NCI-H2227 (cell line): ENCODE measurements around the gene VPS39.
A peak's percentile ranks its signal among the peaks of the same experiment; 100 is the strongest.

Source experiments
- DNase-seq: peaks from one replicate; lab custom pipeline; 2025; ENCODE audit not compliant: unreplicated experiment; lab: John Stamatoyannopoulos, UW

Gene VPS39

DNA sequence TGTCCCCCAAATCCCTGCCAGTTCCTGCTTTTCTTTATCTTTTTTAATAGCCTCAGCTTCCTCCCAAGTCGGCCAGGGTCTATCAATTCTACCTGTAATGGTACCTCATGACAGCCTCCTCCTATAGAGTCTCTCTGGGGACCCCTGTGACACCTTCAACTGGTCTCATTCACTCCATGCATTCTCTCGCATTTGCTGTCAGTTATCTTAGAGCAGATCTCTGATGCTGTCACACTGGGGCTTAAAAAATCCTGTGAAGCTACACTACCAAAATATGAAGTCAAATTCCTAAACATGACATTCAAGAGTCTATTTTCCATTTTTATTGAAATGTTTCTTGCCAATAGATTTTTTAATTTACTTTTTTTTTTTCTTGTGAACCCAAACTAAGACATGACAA, 5.5 kb downstream of the VPS39 start:
- DNase-seq, result no peak

DNA sequence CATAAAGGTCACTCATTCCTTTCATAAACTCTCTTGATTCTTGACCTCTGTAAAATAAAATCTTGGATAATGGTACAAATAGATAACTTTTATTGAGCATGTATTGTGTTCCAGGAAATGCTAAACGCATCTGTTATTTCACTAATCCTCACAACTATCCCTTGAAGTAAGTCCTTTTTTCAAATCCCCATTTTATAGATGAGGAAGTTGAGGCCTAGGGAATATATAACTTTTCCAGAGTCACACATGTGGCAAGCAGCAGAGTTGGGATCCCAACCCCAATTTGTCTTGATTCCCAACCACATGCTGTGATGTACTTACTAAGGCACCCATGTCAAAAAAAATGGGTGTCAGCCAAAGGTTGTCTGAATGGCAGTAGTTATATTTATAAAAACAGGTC, 6.3 kb downstream of the VPS39 start:
- DNase-seq, result no peak

DNA sequence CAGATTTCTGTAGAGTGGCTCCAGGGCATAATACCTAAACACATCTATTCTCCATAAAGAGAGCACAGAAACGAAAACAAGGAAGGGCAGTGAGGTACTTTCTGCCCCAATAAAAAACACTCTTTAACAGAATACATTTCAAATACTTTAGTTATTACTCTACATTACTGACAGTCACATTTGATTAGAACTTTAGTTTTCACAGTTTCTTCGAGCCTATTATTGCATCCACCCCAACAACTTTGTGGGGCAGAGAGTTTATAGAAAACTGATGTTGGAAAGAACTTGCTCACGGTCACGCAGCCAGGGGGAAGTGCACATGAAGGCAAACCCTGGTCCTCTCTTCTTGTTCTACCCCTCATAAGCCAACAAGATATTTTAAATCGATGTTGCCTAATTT, 9.0 kb downstream of the VPS39 start:
- no peak for DNase-seq

DNA sequence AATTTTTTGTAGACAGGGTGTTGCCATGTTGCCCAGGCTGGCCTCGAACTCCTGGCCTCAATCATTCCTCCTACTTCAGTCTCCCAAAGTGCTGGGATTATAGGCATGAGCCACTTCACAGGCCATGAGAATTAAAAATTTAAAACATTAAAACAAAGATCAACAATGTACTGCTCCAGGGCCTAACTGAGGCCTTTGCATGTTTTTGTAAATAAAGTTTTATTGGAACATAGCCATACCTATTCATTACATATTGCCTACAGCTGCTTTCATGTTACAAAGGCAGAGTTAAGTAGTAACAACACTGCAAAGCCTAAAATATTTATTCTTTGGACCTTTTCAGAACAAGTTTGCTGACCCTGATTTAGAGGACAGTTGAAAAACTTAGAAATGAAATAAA, 9.6 kb downstream of the VPS39 start:
- no peak for DNase-seq

DNA sequence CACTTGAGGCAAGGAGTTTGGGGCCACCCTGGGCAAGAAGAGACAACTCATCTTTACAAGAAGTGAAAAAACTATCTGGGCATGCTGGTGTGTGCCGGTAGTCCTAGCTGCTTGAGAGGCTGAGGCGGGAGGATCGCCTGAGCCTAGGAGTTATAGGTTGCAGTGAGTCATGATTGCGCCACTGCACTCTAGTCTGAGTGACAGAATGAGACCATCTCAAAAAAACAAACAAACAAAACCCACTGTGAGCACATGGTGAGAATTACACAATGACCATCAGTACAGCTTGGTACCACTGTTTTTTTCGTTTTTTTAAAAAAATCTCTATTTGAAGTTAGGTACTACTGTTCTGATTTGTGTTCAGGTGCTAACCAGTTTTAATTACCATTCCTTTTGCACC, 13.6 kb downstream of the VPS39 start:
- DNase-seq, result no peak

DNA sequence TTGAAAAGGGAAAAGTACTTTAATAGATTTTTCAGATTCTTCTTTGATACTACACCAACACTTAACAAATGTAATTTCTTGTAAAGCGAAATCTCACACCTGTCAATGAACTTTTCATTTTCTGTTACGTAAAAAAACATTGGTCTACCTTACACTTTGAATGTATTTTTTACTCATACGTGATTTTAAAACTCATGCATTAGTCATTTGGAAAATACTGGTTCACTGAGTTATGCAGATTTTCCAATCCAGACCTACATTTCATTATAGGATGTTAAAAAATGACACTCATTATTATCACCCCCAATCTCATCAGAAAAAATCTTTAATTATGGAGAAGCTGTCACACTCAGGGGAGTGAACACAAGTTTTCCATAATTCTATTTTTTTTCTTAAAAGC, 14.7 kb downstream of the VPS39 start:
- DNase-seq, result no peak

DNA sequence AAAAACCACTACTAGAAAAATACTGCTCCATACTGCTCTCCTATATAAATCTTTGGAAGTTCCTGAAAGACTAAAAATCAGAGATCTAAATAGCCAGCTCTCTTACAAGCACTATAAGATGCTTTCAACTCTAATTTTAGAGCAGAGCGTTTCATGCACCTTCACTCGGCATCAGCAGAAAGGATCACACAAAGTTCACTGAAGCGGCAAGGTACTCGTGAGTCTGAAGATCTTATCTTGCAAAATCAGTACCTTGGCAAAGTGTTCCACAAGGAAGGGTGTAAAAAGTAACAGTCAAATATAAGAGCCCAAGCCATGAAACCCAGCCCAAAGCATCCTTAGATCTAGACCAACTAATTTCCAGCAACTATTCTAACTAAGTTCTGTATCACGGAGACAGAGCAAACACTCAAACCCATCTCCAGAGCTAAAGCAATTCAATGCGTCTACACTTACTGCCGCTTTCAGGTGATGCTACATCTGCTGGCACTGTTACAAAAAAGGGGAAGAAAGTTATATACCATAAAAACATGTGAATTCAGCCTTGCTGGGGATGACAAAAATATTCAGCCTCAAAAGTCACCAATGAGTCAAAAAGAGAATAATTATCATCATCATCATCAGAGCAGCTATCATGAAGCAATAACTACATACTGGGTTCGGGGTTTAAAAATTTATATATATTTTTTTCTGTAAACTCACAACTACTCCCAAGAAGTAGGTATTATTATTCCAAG, 16.3 kb downstream of the VPS39 start:
- DNase-seq, result no peak

DNA sequence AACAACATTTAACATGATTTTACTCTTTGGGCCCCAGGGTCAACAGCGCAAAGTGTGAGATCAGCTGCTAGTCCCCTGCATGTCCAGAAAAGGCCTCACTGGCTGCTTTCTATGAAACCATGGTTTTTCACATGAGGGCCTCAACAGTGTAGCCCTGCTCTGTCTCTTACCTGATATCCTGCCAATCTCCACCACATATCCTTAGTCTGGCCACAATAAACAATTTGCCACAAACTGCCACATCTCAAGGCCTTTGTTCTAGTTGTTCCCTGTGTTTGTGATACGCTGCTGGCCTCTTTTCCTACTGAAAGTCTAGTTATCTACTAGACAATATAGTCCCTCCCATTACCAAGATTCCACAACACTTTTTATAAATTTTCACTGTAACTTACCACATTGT, 17.7 kb downstream of the VPS39 start:
- DNase-seq, result no peak

DNA sequence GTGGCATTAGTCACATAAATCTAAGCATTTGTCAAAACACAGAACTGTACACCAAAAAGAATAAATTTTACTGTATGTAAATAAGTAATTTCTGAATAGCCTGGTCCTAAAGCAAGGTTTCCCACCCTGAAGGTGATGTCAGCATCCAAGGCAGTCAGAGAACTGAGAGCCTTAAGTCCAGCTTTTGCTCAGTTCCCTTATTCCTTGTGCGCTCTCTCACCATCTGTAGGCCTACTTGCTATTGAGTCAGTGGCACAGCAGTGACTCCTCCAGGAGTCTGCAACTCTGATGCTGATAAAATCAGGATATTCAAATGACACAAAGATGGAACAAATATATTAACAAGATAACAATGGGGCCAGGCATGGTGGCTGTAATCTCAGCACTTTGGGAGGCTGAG, 22.3 kb downstream of the VPS39 start:
- no peak for DNase-seq

DNA sequence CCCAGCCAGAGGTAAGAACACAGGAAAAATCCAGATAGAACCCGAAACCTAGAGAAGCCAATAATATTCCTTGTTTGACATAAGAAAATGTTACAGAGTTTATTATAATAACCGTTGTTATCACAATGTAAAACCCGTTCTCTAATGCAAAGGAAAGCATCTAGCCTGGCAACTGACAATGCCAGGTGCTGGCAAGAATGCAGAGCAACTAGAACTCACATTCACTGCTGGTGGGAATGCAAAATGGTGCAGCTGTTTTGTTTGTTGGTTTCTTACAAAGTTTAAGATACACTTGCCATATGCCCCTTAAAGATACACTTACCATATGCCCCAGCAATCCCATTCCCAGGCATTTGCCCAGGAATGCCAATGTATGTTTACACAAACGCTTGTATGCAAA, 23.4 kb downstream of the VPS39 start:
- no peak for DNase-seq

DNA sequence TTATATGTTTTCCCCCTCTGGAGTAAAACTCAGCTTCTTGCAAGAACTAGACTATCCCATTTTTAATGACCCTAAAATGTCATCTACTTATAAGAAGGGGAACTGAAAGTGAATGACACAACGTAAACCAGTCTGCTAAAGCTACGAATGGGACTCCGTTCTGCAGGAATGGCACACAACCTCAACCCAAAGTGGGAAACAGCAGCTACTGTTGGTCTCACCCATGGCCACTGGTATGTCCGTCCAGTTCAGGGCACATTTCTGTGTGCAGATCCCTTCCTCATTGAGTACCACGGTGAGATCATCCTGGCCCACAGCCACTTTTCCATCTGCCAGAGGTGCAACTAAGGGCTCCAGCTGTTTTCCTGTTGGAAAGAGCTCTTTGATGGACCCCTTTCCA, 23.8 kb downstream of the VPS39 start:
- no peak for DNase-seq

DNA sequence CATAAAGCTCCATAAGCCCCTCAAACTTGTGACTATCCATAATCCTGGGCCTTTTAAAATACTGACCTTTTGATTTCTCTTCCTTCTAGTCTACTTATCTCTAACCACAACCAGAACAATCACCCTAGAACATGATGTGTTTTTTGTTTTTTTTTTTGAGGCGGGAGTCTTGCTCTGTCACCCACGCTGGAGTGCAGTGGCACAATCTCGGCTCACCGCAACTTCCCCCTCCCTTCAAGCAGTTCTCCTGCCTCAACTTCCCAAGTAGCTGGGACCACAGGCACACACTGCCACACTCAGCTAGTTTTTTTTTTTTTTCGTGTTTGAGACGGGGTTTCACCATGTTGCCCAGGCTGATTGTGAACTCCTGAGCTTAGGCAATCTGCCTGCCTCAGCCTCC, 25.1 kb downstream of the VPS39 start:
- DNase-seq, result no peak

DNA sequence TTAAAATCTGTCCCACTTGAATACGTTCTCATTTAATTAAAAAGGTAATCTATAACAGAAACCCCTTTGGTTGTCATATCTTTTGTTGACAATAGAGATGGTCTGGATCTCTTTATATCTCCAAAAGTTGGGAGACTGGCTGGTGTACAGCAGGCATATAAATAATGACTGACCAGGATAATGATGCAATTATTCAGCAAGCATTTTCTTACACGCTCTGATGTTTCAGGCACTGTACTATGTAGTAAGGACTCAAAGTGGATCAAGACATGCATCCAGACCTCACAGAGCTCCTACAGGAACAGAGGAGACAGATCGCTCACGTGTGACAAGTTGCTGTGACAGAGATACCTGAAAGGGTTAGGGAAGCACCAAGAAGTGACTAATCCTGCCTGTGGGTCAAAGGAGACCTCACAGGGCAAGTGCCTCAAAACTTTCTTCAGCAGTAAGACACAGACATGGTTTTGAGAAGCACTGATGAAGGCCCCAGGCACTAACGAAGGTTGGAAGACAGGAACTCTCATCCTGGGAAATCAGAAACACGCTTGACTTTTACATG, 25.7 kb downstream of the VPS39 start:
- DNase-seq, result no peak

DNA sequence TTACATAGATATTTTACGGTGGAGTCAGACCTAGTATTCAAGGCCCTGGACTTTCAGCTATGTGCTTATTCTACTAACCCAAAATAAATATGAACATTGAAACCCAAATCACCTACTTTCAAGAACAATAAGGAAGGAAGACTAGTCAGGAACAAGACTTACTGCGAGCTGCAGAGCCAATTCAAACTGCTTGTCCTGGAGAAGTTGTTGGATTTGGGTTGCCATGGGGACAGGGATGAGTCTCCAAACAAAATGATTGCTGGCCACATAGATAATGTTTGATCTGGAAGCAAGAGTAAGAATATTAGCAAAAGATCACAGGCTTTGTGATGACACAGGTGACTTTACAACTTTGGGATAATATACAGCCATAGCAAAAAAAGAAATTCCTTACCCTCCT, 30.0 kb downstream of the VPS39 start:
- no peak for DNase-seq

DNA sequence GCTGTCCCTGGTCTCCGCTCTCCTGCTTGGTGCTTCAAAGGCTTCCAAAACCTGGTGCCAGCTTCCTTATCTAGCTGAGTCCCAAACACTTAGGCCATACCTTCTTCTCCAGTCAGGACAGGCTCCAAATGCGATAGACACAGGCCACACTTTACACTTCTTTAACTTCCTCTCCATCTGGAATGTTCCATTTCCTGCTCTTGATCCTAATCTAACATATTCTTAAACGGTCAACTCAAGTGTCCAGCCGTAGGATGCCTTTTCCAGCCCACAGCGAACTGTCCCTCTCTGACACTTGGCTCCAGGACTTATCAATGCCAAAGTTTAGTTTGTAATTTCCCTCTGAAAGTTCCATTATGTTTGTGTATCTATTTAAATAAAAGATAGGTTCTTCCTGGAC, 32.4 kb downstream of the VPS39 start:
- no peak for DNase-seq

DNA sequence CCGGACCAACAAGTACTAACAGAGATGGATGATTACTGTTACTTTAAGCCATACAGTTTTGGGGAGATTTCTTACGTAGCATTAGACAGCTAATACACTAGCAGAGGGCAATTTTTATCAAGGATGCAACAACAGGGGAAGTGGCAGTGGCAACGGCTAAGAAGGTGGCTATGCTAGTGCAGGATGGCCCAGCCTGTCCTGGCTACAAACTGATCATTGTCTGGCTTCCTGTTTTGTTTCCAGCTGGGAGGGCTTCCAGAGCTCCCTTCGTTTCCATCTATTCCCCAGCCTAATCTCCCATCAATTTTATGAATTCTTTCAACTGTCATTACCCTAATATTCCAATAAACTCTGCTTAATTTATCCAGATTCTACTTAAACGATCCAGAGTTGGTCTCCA, 35.6 kb downstream of the VPS39 start:
- DNase-seq, result no peak

DNA sequence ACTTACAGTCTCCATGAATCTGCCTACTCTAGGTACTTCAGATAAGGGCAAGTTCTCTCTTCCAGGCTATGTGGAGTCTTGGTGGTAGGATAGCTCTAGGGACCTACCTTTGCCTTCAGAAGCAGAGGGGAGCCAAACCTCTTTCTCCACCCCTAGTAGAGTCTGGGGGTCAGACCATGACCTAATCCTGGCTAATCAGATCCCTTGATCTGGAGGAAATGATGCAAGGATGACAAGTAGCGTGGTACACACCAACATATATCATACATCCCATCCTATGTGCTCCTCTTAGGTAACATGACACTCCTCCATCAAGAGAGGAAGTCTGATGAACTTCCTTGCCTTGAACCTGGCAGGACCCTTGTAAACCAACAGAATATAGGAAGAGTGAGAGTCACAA, 36.3 kb downstream of the VPS39 start:
- no peak for DNase-seq

DNA sequence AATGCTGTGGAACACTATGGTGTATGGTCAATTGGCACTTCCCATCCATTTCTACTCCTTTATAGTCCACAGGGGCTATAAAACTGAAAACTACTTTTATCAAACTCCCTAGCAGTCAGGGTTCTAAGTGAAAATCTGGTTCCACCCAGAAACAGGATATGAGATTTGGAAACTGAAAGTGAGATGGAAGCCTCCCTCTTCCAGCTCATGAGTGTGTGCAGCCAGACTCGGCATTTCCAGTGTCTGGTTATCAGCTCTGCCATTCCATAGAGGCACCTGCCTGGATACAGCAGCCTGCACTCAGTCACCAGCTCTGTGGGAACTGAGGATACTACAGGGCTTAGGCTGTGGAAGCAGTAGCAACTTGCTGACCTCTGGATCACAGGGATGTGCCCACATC, 37.0 kb downstream of the VPS39 start:
- no peak for DNase-seq

DNA sequence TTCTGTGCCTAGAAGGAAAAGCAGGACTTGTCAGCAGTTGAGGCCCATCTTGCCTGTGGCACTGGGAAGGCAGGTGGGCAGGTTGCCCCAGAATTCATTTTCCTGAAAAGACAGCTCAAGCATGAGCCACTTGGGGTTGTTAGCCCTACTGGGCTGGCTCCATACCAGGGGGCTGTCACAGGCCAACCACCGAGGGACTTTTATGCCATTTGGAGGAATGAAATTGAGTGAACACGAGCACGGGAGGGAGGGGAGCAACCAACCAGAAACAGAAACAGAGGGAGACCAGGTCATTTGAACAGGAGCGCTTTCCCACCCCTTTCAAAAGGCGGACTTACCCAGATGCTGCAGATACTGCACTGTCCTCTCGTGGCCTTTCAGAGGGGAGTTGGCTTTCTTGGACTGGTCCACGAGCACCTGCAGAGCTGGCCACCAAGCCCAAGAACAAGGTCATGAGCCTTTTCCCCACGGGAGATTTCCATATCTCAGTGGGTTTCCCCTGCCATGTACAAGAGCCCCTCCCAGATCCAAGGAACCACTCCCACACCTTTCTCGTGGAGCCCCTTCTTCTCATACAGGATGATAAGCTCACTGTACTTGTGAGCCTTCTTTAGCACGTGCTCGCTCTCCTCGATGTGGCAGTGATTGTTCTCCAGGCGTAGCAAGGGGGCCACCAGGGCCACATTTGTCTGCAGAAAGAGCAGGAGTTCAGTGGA, 41.7 kb downstream of the VPS39 start:
- no peak for DNase-seq

DNA sequence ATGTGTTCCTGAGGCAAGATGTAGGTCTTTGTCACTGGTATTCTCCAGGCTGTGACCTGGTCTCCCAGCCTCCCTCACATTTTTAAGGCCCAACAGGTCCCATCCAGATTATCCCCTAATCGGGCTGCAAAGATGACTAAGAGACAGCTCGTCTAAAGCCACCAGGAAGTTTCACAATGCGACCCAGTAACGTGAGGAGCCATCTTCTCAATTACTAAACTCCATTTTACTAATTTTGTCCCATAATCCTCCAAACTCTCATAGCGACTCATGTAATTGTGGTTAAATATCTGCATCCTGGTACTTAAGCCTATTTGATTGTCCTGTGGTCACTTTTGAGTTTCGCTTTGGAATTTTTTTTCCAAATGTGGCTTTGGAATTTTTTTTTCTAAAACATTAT, 43.0 kb downstream of the VPS39 start:
- no peak for DNase-seq

DNA sequence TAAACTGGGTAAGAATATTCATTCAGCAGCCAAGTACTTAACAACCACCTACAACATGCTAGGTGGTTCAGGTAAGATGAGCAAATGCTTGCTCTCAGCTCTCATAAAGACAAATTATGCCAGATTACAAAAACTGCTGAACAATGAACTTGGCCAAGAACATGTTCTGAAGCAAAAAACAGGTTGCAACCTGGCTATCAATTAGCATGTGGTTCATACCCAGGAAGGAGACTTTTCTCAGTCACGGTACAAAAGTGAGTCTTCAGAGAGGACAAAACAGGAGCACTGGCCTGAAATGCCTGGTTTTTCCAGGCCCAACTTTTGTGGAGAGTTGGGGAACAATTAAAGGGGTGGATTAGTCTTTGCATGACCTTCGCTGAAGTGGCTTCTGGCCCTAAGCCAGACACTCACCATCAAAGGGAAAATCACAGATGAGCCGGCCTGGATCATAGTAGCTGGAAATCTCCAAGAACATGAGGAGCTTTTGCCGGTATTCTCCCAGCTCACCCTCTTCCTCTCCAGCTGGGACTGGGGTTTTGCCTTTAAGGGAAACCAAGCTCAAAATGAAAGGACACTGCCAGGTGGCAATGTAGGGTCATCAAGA, 44.1 kb downstream of the VPS39 start:
- DNase-seq, result peak; percentile 26

DNA sequence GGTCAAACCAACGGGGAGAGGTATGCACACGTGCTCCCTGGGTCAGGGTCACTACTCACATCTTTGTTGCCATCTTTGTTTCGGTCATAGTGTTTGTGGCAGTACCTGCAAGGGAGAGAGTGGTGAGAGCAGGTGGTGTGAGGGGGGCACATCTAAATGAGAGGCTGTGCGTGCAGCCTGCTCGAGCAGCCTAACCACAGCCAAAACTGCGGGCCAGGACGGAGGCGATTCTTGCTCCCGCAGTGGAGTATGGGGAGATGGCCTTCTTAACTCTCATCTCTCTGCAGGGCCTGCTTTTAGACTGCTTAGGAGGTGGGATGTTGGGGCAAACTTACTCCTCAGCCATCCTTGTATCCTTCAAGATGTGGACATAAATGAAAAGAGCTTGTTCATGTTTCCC, 44.8 kb downstream of the VPS39 start:
- no peak for DNase-seq
